PFSK-1 (cell line): ENCODE measurements around the gene COMMD6.

ENCODE experiments used
- FOXP2 ChIP-seq: optimal IDR thresholded peaks from 2 replicates; pipeline ENCODE3; 2011; ENCODE audit warnings: borderline replicate concordance, control low read depth, inconsistent platforms; ENCODE audit not compliant: insufficient read depth; ENCODE audit errors: extremely low read length, extremely low read depth
- POLR2AphosphoS5 ChIP-seq: IDR thresholded peaks from 2 replicates; pipeline ENCODE4 v1.6.1; 2012; ENCODE audit warnings: low read depth, mild to moderate bottlenecking, control low read depth, low read length, moderate library complexity
- SIN3A ChIP-seq: IDR thresholded peaks from 2 replicates; pipeline ENCODE4 v1.6.1; 2012; ENCODE audit warnings: mild to moderate bottlenecking, low read length, moderate library complexity, borderline replicate concordance; ENCODE audit not compliant: insufficient read depth
- TAF1 ChIP-seq: IDR thresholded peaks from 2 replicates; pipeline ENCODE4 v1.6.1; 2012; ENCODE audit warnings: low read length, control low read depth, borderline replicate concordance; ENCODE audit not compliant: insufficient read depth
- TF ChIP-seq, protein P1 (sequence below), 2 experiments: IDR thresholded peaks; 2 replicates each; pipeline versions ENCODE4 v1.6.1 to v1.8.0; 2011 to 2012; ENCODE audit warnings: low read depth in 2 of 2, low read length in 2 of 2, control low read depth in 1 of 2, inconsistent platforms in 1 of 2, mild to moderate bottlenecking in 1 of 2, moderate library complexity in 1 of 2; ENCODE audit not compliant: insufficient read depth in 1 of 2

The COMMD6 gene

DNA sequence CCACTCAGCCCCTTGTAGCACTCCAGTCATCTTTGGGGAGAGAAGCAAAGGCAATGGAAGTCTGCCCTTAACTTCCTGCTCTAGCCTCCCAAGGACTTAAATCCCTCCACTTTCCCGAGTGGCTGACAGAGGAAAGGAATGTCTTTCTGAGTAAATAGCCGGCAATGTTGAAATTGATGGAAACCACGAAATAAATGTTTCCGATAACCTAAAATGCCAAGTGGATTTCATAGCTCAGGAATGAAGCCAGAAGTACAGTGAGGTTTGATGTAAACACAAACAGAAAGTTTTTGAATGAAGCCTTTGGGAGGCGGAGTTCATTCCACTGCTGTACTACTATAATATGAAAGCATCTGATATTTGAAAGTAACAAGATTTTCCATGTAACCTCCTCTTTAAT is 41.7 kb downstream of the COMMD6 start:
- TF ChIP-seq, protein P1, sequence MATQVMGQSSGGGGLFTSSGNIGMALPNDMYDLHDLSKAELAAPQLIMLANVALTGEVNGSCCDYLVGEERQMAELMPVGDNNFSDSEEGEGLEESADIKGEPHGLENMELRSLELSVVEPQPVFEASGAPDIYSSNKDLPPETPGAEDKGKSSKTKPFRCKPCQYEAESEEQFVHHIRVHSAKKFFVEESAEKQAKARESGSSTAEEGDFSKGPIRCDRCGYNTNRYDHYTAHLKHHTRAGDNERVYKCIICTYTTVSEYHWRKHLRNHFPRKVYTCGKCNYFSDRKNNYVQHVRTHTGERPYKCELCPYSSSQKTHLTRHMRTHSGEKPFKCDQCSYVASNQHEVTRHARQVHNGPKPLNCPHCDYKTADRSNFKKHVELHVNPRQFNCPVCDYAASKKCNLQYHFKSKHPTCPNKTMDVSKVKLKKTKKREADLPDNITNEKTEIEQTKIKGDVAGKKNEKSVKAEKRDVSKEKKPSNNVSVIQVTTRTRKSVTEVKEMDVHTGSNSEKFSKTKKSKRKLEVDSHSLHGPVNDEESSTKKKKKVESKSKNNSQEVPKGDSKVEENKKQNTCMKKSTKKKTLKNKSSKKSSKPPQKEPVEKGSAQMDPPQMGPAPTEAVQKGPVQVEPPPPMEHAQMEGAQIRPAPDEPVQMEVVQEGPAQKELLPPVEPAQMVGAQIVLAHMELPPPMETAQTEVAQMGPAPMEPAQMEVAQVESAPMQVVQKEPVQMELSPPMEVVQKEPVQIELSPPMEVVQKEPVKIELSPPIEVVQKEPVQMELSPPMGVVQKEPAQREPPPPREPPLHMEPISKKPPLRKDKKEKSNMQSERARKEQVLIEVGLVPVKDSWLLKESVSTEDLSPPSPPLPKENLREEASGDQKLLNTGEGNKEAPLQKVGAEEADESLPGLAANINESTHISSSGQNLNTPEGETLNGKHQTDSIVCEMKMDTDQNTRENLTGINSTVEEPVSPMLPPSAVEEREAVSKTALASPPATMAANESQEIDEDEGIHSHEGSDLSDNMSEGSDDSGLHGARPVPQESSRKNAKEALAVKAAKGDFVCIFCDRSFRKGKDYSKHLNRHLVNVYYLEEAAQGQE (IDR thresholded peaks at IDR 0.05; ENCODE audit: insufficient read depth in 1 of 2, low read depth in 2 of 2, low read length in 2 of 2) = no peak
- TF ChIP-seq SIN3A = no peak
- no peak for TF ChIP-seq FOXP2
- TF ChIP-seq POLR2AphosphoS5 = no peak
- no peak for TF ChIP-seq TAF1

- TF ChIP-seq FOXP2 (no peak), TAF1 (no peak), POLR2AphosphoS5 (no peak), SIN3A (no peak)
- TF ChIP-seq, protein P1 (IDR thresholded peaks at IDR 0.05; ENCODE audit: insufficient read depth in 1 of 2, low read depth in 2 of 2, low read length in 2 of 2) = no peak
Measured at GRCh38 chr13:75494491-75494890, 43.1 kb downstream of the COMMD6 start.

DNA sequence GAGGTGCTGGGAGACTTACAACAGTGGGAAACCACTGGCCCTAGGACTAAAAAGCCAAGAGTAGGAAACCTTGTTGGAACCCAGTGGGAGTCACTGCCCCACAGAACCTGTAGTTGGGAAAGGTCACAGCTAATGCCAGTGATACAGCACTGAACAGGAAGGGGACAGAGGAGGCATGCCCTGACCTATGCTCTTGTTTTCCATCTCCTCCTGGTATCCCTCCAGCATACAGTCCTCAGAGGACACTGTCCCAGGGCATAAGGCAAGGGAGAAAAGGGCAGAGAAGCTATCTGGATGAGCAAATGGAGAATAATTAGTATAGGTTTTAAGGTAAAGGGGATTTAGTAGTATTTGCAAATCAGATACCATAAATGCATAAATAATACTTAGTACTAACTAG is 44.5 kb downstream of the COMMD6 start:
- TF ChIP-seq TAF1 (no peak), FOXP2 (no peak), POLR2AphosphoS5 (no peak), SIN3A (no peak)
- TF ChIP-seq, protein P1 (IDR thresholded peaks at IDR 0.05; ENCODE audit: insufficient read depth in 1 of 2, low read depth in 2 of 2, low read length in 2 of 2) = no peak

DNA sequence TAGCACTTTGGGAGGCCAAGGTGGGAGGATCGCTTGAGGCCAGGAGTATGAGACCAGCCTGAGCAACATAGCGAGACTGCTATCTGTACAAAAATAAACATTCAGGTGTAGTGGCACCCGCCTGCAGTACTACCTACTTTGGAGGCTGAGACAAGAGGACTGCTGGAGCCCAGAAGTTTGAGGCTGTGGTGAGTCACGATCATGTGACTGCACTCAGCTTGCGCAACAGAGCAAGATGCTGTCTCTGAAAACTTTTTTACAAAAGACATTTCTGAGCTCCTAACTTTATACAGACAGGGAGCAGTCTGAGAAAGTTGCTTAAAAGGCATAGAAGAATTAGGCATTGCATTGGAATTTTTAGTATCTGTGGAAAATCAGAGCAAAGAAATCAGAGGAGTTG is 45.3 kb downstream of the COMMD6 start:
- TF ChIP-seq SIN3A (no peak), POLR2AphosphoS5 (no peak), FOXP2 (no peak)
- TF ChIP-seq, protein P1 (IDR thresholded peaks at IDR 0.05; ENCODE audit: insufficient read depth in 1 of 2, low read depth in 2 of 2, low read length in 2 of 2) = no peak

DNA sequence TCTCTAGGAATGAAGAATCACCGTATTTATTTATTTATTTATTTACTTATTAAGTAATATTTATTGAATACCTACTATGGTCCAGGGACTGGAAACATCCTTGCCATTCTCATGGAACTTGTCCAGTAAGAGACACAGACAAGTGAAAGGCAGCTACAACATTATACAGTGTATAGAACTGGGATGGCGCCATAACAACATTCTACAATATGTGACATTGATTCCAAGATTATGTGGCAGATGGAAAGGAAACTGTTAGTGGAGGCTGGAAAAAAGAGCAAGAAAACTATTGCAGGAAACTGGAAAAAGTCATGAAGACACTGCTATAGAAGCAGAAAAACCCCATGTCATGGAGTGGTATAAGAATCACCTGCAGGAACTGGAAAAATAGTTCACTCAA is 46.3 kb downstream of the COMMD6 start:
- TF ChIP-seq TAF1 (no peak), SIN3A (no peak), POLR2AphosphoS5 (no peak), FOXP2 (no peak)
- TF ChIP-seq, protein P1 (IDR thresholded peaks at IDR 0.05; ENCODE audit: insufficient read depth in 1 of 2, low read depth in 2 of 2, low read length in 2 of 2) = no peak
